GM12878 (cell line): Measurements from ENCODE around the gene ATP6V1G2. TPM values are rescaled to one million over a fixed set of nuclear protein-coding genes. Genes with fewer than 3 reads are reported as not detected.

Experiments
- ASH2L ChIP-seq: fragments of 300-600, 200-600 bp; sonication (generic); IDR thresholded peaks from 2 replicates; pipeline ENCODE4 v1.6.1; 2017; ENCODE audit warnings: low read depth, mild to moderate bottlenecking, borderline replicate concordance
- ATF7 ChIP-seq: fragments of 450-650 bp; IDR thresholded peaks from 2 replicates; pipeline ENCODE4 v1.6.1; 2016; ENCODE audit warnings: low read depth, mild to moderate bottlenecking
- CHD2 ChIP-seq: IDR thresholded peaks from 2 replicates; pipeline ENCODE4 v1.6.1; 2011; ENCODE audit warnings: low read depth, low read length, improper control_type of control experiment, borderline replicate concordance
- FOXK2 ChIP-seq: fragments of 450-650 bp; IDR thresholded peaks from 2 replicates; pipeline ENCODE4 v1.6.1; 2017; ENCODE audit warnings: mild to moderate bottlenecking, moderate library complexity
- GATAD2B ChIP-seq: fragments of 450-650 bp; conservative IDR thresholded peaks from 2 replicates; pipeline ENCODE4 v1.6.1; 2017; ENCODE audit warnings: low read depth, mild to moderate bottlenecking, moderate library complexity
- HDAC2 ChIP-seq: fragments of 200-600 bp; sonication (generic); IDR thresholded peaks from 2 replicates; pipeline ENCODE4 v1.6.1; 2017
- HDAC6 ChIP-seq: fragments of 200-600 bp; sonication (generic); IDR thresholded peaks from one replicate; pipeline ENCODE4 v1.8.0; 2017; ENCODE audit warnings: antibody characterized with exemption; ENCODE audit not compliant: unreplicated experiment
- IKZF1 ChIP-seq: fragments of 450-650 bp; conservative IDR thresholded peaks from 2 replicates; pipeline ENCODE4 v1.6.1; 2017; ENCODE audit warnings: antibody characterized with exemption, mild to moderate bottlenecking
- IRF4 ChIP-seq: IDR thresholded peaks from 2 replicates; pipeline ENCODE4 v1.6.1; 2011; ENCODE audit warnings: low read depth, low read length
- LARP7 ChIP-seq: fragments of 450-650 bp; IDR thresholded peaks from 2 replicates; pipeline ENCODE4 v1.6.1; 2017; ENCODE audit warnings: mild to moderate bottlenecking
- MTA3 ChIP-seq: IDR thresholded peaks from 2 replicates; pipeline ENCODE4 v1.6.1; 2012; ENCODE audit warnings: low read length, inconsistent platforms, borderline replicate concordance
- NRF1 ChIP-seq: conservative IDR thresholded peaks from 2 replicates; pipeline ENCODE4 v1.6.1; 2011; ENCODE audit warnings: mild to moderate bottlenecking, low read depth, low read length, improper control_type of control experiment
- RAD21 ChIP-seq: IDR thresholded peaks from 2 replicates; pipeline ENCODE4 v1.6.1; 2011; ENCODE audit warnings: mild to moderate bottlenecking, low read depth, low read length, moderate library complexity; ENCODE audit not compliant: insufficient read depth
- RCOR1 ChIP-seq: conservative IDR thresholded peaks from 2 replicates; pipeline ENCODE4 v1.6.1; 2012; ENCODE audit warnings: low read depth, low read length, improper control_type of control experiment
- RELA ChIP-seq: fragments of 450-650 bp; IDR thresholded peaks from 2 replicates; pipeline ENCODE4 v1.8.0; 2014; ENCODE audit warnings: borderline replicate concordance; ENCODE audit not compliant: partially characterized antibody
- SMAD1 ChIP-seq: fragments of 450-650 bp; IDR thresholded peaks from 2 replicates; pipeline ENCODE4 v1.6.1; 2018; ENCODE audit warnings: mild to moderate bottlenecking, low read depth; ENCODE audit not compliant: partially characterized antibody
- TCF7 ChIP-seq: IDR thresholded peaks from 2 replicates; pipeline ENCODE4 v1.6.1; 2014; ENCODE audit warnings: antibody characterized with exemption, borderline replicate concordance
- YY1 ChIP-seq: IDR thresholded peaks from 2 replicates; pipeline ENCODE4 v1.6.1; 2011; ENCODE audit warnings: low read depth, mild to moderate bottlenecking, low read length
- ZNF217 ChIP-seq: fragments of 450-650 bp; IDR thresholded peaks from 2 replicates; pipeline ENCODE4 v1.6.1; 2017; ENCODE audit warnings: antibody characterized with exemption, mild to moderate bottlenecking
- polyA plus RNA-seq, 11 experiments: library from polyadenylated mRNA; depleted of rRNA in 4 of 11; unstranded in 6 of 11; stranded (reverse) in 5 of 11; fragments of >200 nt; fragmentation: Nextera tagmentation in 4 of 11; fragmentation: Illumina TruSeq in 1 of 11; extraction: Ambion mirVana in 4 of 11; extraction: Trizol in 1 of 11; gene quantifications; 1 replicate in 1 of 11; 2 replicates in 10 of 11; pipeline versions ENCODE4 v1.2.1 to v1.2.3, GENCODE V29; 2011 to 2016; ENCODE audit warnings: inconsistent platforms in 2 of 11, missing spikeins in 2 of 11, low read depth in 1 of 11
- total RNA-seq, 4 experiments: library from RNA; depleted of rRNA in 3 of 4; stranded (reverse); fragments of >200 nt in 3 of 4; fragmentation: Illumina TruSeq in 1 of 4; extraction: Trizol in 1 of 4; gene quantifications; 2 replicates each; pipeline versions ENCODE4 v1.2.1 to v1.2.3, GENCODE V29; 2013 to 2021
- TF ChIP-seq, protein P1 (sequence below): IDR thresholded peaks from 2 replicates; pipeline ENCODE4 v1.6.1; 2012; ENCODE audit warnings: mild to moderate bottlenecking, low read depth, low read length
- TF ChIP-seq, protein P2 (sequence below): fragments of 450-650 bp; IDR thresholded peaks from 2 replicates; pipeline ENCODE4 v1.6.1; 2017; ENCODE audit warnings: borderline replicate concordance
- TF ChIP-seq, protein P3 (sequence below): fragments of 450-650 bp; IDR thresholded peaks from 2 replicates; pipeline ENCODE4 v1.6.1; 2018; ENCODE audit warnings: borderline replicate concordance, mild to moderate bottlenecking; ENCODE audit not compliant: partially characterized antibody

The ATP6V1G2 gene
- total and polyA plus RNA-seq, 10 of the 15 experiments (the other 5 are each of a cell fraction or from before 2014, with no cell fraction given) = 0.45 to 8.9 (median 2.8) TPM

DNA sequence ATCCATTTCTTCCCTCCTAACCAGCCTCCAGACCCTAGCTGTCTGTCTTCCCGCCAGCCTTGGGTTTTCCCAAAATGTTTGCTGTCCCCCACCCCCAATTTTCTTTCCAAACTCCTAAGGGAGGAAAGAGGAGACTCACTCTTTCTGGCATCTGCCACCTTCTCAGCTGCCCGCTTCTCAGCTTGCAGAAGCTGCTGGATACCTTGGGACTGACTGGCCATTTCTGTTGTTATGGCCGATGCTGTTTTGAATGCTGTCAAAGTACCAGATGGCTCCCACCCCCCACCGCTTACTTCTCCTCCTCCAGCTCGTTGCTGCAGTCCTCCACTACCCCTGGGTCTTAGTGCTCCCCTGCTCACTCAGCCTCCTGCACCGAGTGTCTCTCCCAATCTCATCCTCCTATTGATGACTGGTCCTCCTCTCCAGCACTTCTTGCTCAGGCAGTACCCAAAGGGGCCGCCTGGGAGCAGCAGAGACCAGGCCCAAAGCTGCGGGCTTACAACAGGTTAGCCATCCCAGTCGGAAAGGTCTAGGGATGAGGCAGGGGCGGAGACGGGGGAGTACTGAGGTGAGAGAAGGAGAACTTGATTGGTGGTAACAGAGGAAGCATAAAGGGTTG lies at the start of gene ATP6V1G2 (continued):
- TF ChIP-seq, protein P1, sequence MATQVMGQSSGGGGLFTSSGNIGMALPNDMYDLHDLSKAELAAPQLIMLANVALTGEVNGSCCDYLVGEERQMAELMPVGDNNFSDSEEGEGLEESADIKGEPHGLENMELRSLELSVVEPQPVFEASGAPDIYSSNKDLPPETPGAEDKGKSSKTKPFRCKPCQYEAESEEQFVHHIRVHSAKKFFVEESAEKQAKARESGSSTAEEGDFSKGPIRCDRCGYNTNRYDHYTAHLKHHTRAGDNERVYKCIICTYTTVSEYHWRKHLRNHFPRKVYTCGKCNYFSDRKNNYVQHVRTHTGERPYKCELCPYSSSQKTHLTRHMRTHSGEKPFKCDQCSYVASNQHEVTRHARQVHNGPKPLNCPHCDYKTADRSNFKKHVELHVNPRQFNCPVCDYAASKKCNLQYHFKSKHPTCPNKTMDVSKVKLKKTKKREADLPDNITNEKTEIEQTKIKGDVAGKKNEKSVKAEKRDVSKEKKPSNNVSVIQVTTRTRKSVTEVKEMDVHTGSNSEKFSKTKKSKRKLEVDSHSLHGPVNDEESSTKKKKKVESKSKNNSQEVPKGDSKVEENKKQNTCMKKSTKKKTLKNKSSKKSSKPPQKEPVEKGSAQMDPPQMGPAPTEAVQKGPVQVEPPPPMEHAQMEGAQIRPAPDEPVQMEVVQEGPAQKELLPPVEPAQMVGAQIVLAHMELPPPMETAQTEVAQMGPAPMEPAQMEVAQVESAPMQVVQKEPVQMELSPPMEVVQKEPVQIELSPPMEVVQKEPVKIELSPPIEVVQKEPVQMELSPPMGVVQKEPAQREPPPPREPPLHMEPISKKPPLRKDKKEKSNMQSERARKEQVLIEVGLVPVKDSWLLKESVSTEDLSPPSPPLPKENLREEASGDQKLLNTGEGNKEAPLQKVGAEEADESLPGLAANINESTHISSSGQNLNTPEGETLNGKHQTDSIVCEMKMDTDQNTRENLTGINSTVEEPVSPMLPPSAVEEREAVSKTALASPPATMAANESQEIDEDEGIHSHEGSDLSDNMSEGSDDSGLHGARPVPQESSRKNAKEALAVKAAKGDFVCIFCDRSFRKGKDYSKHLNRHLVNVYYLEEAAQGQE = no peak
- TF ChIP-seq HDAC2 (no peak), FOXK2 (no peak), ASH2L (no peak), RAD21 (peak; percentile 100), RCOR1 (peak; percentile 63; the same call in 1 of the 2 replicates), GATAD2B (no peak), MTA3 (no peak), ATF7 (no peak; the same call in 1 of the 2 replicates), HDAC6 (no peak), IRF4 (no peak), IKZF1 (peak; percentile 81), TCF7 (no peak), CHD2 (peak; percentile 25; the same call in 1 of the 2 replicates), ZNF217 (no peak), YY1 (peak; percentile 65), RELA (no peak), LARP7 (no peak), NRF1 (no peak), SMAD1 (no peak)
- TF ChIP-seq, protein P2, sequence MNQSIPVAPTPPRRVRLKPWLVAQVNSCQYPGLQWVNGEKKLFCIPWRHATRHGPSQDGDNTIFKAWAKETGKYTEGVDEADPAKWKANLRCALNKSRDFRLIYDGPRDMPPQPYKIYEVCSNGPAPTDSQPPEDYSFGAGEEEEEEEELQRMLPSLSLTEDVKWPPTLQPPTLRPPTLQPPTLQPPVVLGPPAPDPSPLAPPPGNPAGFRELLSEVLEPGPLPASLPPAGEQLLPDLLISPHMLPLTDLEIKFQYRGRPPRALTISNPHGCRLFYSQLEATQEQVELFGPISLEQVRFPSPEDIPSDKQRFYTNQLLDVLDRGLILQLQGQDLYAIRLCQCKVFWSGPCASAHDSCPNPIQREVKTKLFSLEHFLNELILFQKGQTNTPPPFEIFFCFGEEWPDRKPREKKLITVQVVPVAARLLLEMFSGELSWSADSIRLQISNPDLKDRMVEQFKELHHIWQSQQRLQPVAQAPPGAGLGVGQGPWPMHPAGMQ = no peak
- TF ChIP-seq, protein P3, sequence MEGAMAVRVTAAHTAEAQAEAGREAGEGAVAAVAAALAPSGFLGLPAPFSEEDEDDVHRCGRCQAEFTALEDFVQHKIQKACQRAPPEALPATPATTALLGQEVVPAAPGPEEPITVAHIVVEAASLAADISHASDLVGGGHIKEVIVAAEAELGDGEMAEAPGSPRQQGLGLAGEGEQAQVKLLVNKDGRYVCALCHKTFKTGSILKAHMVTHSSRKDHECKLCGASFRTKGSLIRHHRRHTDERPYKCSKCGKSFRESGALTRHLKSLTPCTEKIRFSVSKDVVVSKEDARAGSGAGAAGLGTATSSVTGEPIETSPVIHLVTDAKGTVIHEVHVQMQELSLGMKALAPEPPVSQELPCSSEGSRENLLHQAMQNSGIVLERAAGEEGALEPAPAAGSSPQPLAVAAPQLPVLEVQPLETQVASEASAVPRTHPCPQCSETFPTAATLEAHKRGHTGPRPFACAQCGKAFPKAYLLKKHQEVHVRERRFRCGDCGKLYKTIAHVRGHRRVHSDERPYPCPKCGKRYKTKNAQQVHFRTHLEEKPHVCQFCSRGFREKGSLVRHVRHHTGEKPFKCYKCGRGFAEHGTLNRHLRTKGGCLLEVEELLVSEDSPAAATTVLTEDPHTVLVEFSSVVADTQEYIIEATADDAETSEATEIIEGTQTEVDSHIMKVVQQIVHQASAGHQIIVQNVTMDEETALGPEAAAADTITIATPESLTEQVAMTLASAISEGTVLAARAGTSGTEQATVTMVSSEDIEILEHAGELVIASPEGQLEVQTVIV = no peak
